OCI-LY7 (cell line): Measurements from ENCODE around the gene THSD7A. TPM values are rescaled to one million over a fixed set of nuclear protein-coding genes. Genes with fewer than 3 reads are reported as not detected.

ENCODE experiments used
- BruUV-seq: library from RNA; stranded (reverse); fragments of 400-500 nt; replicated peaks from 2 replicates; lab custom pipeline; 2021; lab: Mats Ljungman, UMichigan
- CTCF ChIA-PET: fragments of 300-600 bp; sonication (Branson Sonifier 250); formaldehyde crosslinking; loops from one replicate; lab custom pipeline; 2022; ENCODE audit warnings: antibody characterized with exemption; ENCODE audit not compliant: unreplicated experiment; lab: Charles Lee
- POLR2A ChIA-PET: fragments of 300-600 bp; sonication (Branson Sonifier 250); formaldehyde crosslinking; loops from one replicate; lab custom pipeline; 2022; ENCODE audit warnings: antibody characterized with exemption; lab: Charles Lee
- DNase-seq: peaks from one replicate; pipeline ENCODE4 v3.0.0-alpha.2; 2015; ENCODE audit warnings: low spot score
- H2AFZ ChIP-seq: fragments of 200-600 bp; sonication (generic), shearing (Covaris generic); 2 replicates; pipeline ENCODE4 v1.6.1; 2014; ENCODE audit warnings: mild to moderate bottlenecking, antibody characterized with exemption, low read length, moderate library complexity
- H3K27ac ChIP-seq: fragments of 200-600 bp; sonication (generic); 2 replicates; pipeline ENCODE4 v1.5.1; 2014; ENCODE audit warnings: mixed run types, low read depth, mild to moderate bottlenecking, moderate library complexity, low read length, inconsistent platforms; ENCODE audit not compliant: poor library complexity, severe bottlenecking
- H3K36me3 ChIP-seq: fragments of 200-600 bp; sonication (generic); 2 replicates; pipeline ENCODE4 v1.6.1; 2014; ENCODE audit warnings: mild to moderate bottlenecking, antibody characterized with exemption, low read length, moderate library complexity, mixed read lengths; ENCODE audit not compliant: insufficient read depth
- H3K4me1 ChIP-seq: fragments of 200-600 bp; sonication (generic); 2 replicates; pipeline ENCODE4 v1.5.1; 2014; ENCODE audit warnings: mild to moderate bottlenecking, low read length; ENCODE audit not compliant: insufficient read depth, poor library complexity, severe bottlenecking
- H3K4me2 ChIP-seq: fragments of 200-600 bp; sonication (generic); 2 replicates; pipeline ENCODE4 v1.6.1; 2014; ENCODE audit warnings: mild to moderate bottlenecking, low read length
- H3K4me3 ChIP-seq: fragments of 200-600 bp; sonication (generic); 2 replicates; pipeline ENCODE4 v1.5.1; 2014; ENCODE audit warnings: mild to moderate bottlenecking, low read depth, low read length; ENCODE audit not compliant: poor library complexity, severe bottlenecking
- H3K79me2 ChIP-seq: fragments of 200-600 bp; sonication (generic); 2 replicates; pipeline ENCODE4 v1.6.1; 2016; ENCODE audit warnings: low read depth, mild to moderate bottlenecking, low read length, moderate library complexity, mixed read lengths; ENCODE audit not compliant: insufficient read depth
- H3K9me2 ChIP-seq: fragments of 200-600 bp; sonication (generic); 2 replicates; pipeline ENCODE4 v1.6.1; 2016; ENCODE audit warnings: mild to moderate bottlenecking, low read length, mixed read lengths; ENCODE audit not compliant: insufficient read depth
- H3K9me3 ChIP-seq: fragments of 200-600 bp; sonication (generic); 2 replicates; pipeline ENCODE4 v1.6.1; 2014; ENCODE audit warnings: mild to moderate bottlenecking, mixed run types, low read length, mixed read lengths
- H4K20me1 ChIP-seq: fragments of 200-600 bp; sonication (generic); 2 replicates; pipeline ENCODE4 v1.6.1; 2014; ENCODE audit warnings: mild to moderate bottlenecking, antibody characterized with exemption, low read length, moderate library complexity, mixed read lengths; ENCODE audit not compliant: insufficient read depth
- EZH2phosphoT487 ChIP-seq: fragments of 200-600 bp; sonication (generic); IDR thresholded peaks from 2 replicates; pipeline ENCODE4 v1.6.1; 2018; ENCODE audit warnings: low read depth, borderline replicate concordance, mild to moderate bottlenecking, mixed run types, antibody characterized with exemption, low read length, moderate library complexity, mixed read lengths
- intact Hi-C: fragments of 100-400 bp; cut with micrococcal nuclease; formaldehyde crosslinking; loops from one replicate; pipeline ENCODE4 v1.10.0; 2022; ENCODE audit not compliant: unreplicated experiment
- total RNA-seq, 2 experiments: library from RNA; depleted of rRNA in 1 of 2; stranded (reverse); fragments of >200 nt in 1 of 2; shearing (Covaris generic) in 1 of 2; gene quantifications; 2 replicates each; pipeline ENCODE4 v1.2.3, GENCODE V29; 2014 to 2022
- TF ChIP-seq, protein P1 (sequence below): fragments of 200-600 bp; sonication (generic); conservative IDR thresholded peaks from 2 replicates; pipeline ENCODE4 v1.5.1; 2014; ENCODE audit warnings: mild to moderate bottlenecking, antibody characterized with exemption, low read length, moderate library complexity, mixed read lengths

THSD7A gene
- total RNA-seq, 2 experiments from 2014 or later: 0.13 TPM; not detected in 1

DNA sequence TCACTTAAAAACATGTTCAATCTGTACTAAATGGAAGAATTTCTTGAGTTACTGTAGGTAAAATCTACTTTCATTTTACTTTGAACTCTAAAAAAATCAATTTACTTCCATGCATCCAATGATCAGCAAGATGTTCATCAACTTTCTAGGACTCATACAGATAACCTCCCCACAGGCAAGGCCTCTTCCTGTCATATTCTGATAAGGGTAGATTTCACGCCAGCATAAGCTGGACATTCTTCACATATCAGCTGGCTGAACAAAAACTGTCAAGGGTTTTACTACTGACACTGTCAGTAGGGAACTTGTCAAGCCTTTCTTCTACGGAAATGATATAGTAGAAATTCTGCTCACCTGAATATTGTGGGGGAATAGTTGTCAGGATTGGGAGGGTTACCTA is 244.9 kb downstream of the THSD7A start:
- no TSS peak for BruUV-seq
- Histone ChIP-seq H3K4me3 (no peak overlapping the region), H2AFZ (no peak overlapping the region), H3K4me2 (no peak overlapping the region), H3K27ac (no peak overlapping the region), H3K79me2 (no peaks in the 10 kb centered on the region), H3K36me3 (no peaks in the 10 kb centered on the region), H3K9me2 (no peaks in the 10 kb centered on the region), H4K20me1 (no peaks in the 10 kb centered on the region), H3K4me1 (no peaks in the 10 kb centered on the region), H3K9me3 (no peaks in the 10 kb centered on the region)
- no peak for DNase-seq
- POLR2A ChIA-PET: no interaction called here
- intact Hi-C loops: no loop called here
- CTCF ChIA-PET: no interaction called here
- TF ChIP-seq, protein P1, sequence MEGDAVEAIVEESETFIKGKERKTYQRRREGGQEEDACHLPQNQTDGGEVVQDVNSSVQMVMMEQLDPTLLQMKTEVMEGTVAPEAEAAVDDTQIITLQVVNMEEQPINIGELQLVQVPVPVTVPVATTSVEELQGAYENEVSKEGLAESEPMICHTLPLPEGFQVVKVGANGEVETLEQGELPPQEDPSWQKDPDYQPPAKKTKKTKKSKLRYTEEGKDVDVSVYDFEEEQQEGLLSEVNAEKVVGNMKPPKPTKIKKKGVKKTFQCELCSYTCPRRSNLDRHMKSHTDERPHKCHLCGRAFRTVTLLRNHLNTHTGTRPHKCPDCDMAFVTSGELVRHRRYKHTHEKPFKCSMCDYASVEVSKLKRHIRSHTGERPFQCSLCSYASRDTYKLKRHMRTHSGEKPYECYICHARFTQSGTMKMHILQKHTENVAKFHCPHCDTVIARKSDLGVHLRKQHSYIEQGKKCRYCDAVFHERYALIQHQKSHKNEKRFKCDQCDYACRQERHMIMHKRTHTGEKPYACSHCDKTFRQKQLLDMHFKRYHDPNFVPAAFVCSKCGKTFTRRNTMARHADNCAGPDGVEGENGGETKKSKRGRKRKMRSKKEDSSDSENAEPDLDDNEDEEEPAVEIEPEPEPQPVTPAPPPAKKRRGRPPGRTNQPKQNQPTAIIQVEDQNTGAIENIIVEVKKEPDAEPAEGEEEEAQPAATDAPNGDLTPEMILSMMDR: no peak
- no peak for TF ChIP-seq EZH2phosphoT487

DNA sequence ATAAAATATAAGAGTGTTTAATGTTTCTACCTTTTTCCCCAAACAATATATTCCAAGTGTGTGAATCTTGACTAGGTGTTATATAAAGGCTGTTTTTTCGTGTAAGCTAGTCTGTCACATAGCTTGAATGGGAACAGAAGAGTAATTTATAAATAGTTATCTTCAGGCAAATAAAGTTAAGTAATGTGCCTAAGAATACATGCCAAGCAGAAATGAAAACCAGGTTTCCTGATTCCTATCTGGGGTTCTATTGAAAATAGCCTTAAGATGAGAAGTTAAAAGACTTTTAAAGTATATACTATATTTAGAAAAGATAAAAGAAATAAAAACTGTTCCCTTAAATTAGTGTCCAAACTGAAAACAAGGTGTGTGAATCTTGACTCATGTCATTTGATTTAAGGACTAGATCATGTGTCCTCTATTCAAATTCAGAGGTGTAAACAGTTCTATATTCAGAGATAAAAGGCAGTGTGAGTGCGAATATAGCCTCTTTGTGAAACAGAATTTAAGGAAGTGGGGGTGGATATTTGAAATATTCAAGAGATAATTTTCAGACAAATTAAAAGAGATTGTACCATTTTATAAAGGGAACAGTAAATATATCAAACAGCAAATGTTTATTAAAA is 247.5 kb downstream of the THSD7A start:
- intact Hi-C loops: no loop called here
- no peak for DNase-seq
- H3K27ac ChIP-seq: no peak overlapping the region
- no peaks in the 10 kb centered on the region for H3K9me3 ChIP-seq
- H3K4me3 ChIP-seq: no peak overlapping the region
- ChIA-PET POLR2A (interaction anchor here (0.6 kb wide), 1 partner anchor 1231 kb away, joined by 3 read pairs; no protein-coding TSS in a partner anchor), CTCF (no interaction called here)
- no peaks in the 10 kb centered on the region for H3K4me1 ChIP-seq
- no peak for TF ChIP-seq EZH2phosphoT487
- TF ChIP-seq, protein P1: no peak
- no peaks in the 10 kb centered on the region for H3K79me2 ChIP-seq
- H3K4me2 ChIP-seq: no peak overlapping the region
- H2AFZ ChIP-seq: 0 out of 2 replicates have a peak overlapping the region, but pooled peaks have one; percentile 14
- BruUV-seq: no TSS peak
- no peaks in the 10 kb centered on the region for H4K20me1 ChIP-seq
- H3K9me2 ChIP-seq: no peaks in the 10 kb centered on the region
- H3K36me3 ChIP-seq: no peaks in the 10 kb centered on the region

DNA sequence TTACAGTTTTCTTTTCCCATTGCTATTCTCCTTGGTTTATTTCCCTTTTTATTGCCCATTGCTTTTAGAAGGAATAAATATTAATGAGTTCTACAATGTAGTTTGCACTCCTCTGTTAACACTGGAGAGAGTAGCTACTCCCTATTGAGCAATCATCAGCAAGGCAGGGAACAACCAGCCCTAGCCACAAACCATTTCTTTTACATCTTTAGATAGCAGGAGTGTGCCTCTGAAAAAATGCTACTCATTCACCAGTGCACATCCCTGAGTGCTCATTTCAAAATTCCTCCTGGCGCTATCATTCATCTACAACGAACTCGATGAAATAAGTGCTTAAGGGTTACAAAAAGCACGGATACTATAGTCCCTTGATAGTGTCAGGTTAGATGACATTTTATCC is 252.9 kb downstream of the THSD7A start:
- Histone ChIP-seq H3K9me3 (no peaks in the 10 kb centered on the region), H4K20me1 (no peaks in the 10 kb centered on the region), H3K79me2 (no peaks in the 10 kb centered on the region), H3K9me2 (no peaks in the 10 kb centered on the region), H2AFZ (no peak overlapping the region), H3K4me3 (no peak overlapping the region), H3K4me1 (no peaks in the 10 kb centered on the region), H3K36me3 (no peaks in the 10 kb centered on the region), H3K4me2 (no peak overlapping the region), H3K27ac (no peak overlapping the region)
- TF ChIP-seq EZH2phosphoT487: no peak
- TF ChIP-seq, protein P1: no peak
- no peak for DNase-seq
- ChIA-PET CTCF (no interaction called here), POLR2A (interaction anchor here (0.5 to 0.8 kb wide), 2 partner anchors 189 to 281 kb away, joined by 3 read pairs; no protein-coding TSS in a partner anchor)
- no TSS peak for BruUV-seq
- intact Hi-C loops: no loop called here
